ENCODE data around the gene TMEM9.

GRCh38 chr1:201095581-201095980 is 58.7 kb downstream of the TMEM9 start:
- TF ChIP-seq POLR2AphosphoS5 (IDR thresholded peaks at IDR 0.05; ENCODE audit: borderline replicate concordance, low read depth, low read length) (no peak), EZH2 (IDR thresholded peaks at IDR 0.05) (no peak)

All from SK-N-MC (cell line).